HuH-7.5 (cell line): Measurements from ENCODE around the gene ADAM33.

ENCODE experiments used
- DNase-seq: peaks from one replicate; pipeline ENCODE4 v3.0.0; 2011; ENCODE audit warnings: low spot score

The ADAM33 gene

GRCh38 chr20:3645309-3646066 lies 36.3 kb downstream of the ADAM33 start:
- DNase-seq, result no peak

- DNase-seq, result no peak
Measured at GRCh38 chr20:3640259-3640658, 41.6 kb downstream of the ADAM33 start.

- DNase-seq, result no peak
Measured at GRCh38 chr20:3635346-3635745, 46.5 kb downstream of the ADAM33 start.

- DNase-seq, result no peak
Measured at GRCh38 chr20:3633913-3634478, 47.8 kb downstream of the ADAM33 start.

GRCh38 chr20:3632311-3633004 lies 49.4 kb downstream of the ADAM33 start:
- no peak for DNase-seq

GRCh38 chr20:3631534-3631933 lies 50.3 kb downstream of the ADAM33 start:
- DNase-seq, result no peak

- DNase-seq, result no peak
Measured at GRCh38 chr20:3630429-3630828, 51.4 kb downstream of the ADAM33 start.

GRCh38 chr20:3629893-3630292 lies 51.9 kb downstream of the ADAM33 start:
- DNase-seq, result no peak

- DNase-seq, result peak; percentile 33
Measured at GRCh38 chr20:3628502-3629314, 53.1 kb downstream of the ADAM33 start.

- DNase-seq, result no peak
Measured at GRCh38 chr20:3627476-3627875, 54.3 kb downstream of the ADAM33 start.

- DNase-seq, result no peak
Measured at GRCh38 chr20:3622406-3622805, 59.4 kb downstream of the ADAM33 start.

GRCh38 chr20:3621111-3621510 lies 60.7 kb downstream of the ADAM33 start:
- no peak for DNase-seq
